ENCODE data around the gene FOXN4.

FOXN4 gene

GRCh38 chr12:109301643-109302168 lies 7.4 kb downstream of the FOXN4 start:
- H3K4ac ChIP-seq (ENCODE audit: low read length), result no peak overlapping the region
- peaks cover 0 to 1% of the 10 kb centered on the region in 2 donors for H3K9me3 ChIP-seq (replicated peaks in 1 of 2; ENCODE audit: control insufficient read depth in 2 of 2, insufficient read depth in 1 of 2, low read depth in 1 of 2, low read length in 2 of 2)
- H3K27ac ChIP-seq (replicated peaks; ENCODE audit: low read length), result no peak overlapping the region
- no peak for DNase-seq (ENCODE audit: low spot score)
- no peak overlapping the region for H3K14ac ChIP-seq (ENCODE audit: low read length)
- H3K18ac ChIP-seq (ENCODE audit: low read length), result no peak overlapping the region
- no peak overlapping the region for H4K91ac ChIP-seq (ENCODE audit: low read depth, low read length, poor library complexity)
- no peak overlapping the region for H3K4me3 ChIP-seq (ENCODE audit: low read length in 2 of 2)
- no peak overlapping the region for H2BK12ac ChIP-seq (ENCODE audit: low read length)
- no peak overlapping the region for H2AK5ac ChIP-seq (ENCODE audit: low read depth, low read length)
- H4K8ac ChIP-seq (ENCODE audit: low read depth, low read length), result no peak overlapping the region
- no peak overlapping the region for H2BK15ac ChIP-seq (ENCODE audit: low read length)
- H2AFZ ChIP-seq (ENCODE audit: low read length), result no peak overlapping the region
- H3K4me1 ChIP-seq (ENCODE audit: control insufficient read depth in 2 of 2, insufficient read depth in 1 of 2, low read depth in 1 of 2, low read length in 2 of 2), result peaks cover 0 to 4% of the 10 kb centered on the region in 2 donors
- H3K4me2 ChIP-seq (ENCODE audit: insufficient read depth, low read length, poor library complexity, severe bottlenecking), result no peak overlapping the region
- no CpG with 5 or more reads among the region's 3 CpGs for WGBS, 2 donors (ENCODE audit: extremely low coverage in 2 of 2, insufficient read length in 2 of 2, insufficient replicate concordance in 1 of 2)
- no peaks in the 10 kb centered on the region for H3K79me1 ChIP-seq (ENCODE audit: low read depth, low read length)
- peaks cover 0 to 50% (median 3%) of the 10 kb centered on the region in 3 experiments for H3K27me3 ChIP-seq (ENCODE audit: control insufficient read depth in 3 of 3, insufficient read depth in 3 of 3, low read depth in 1 of 3, low read length in 3 of 3)
- no peak overlapping the region for H2BK5ac ChIP-seq (ENCODE audit: low read length)
- H2BK120ac ChIP-seq (ENCODE audit: low read depth, low read length), result no peak overlapping the region
- no peak overlapping the region for H3K23ac ChIP-seq (ENCODE audit: low read depth, low read length, poor library complexity)
- no peak overlapping the region for H3K9ac ChIP-seq (ENCODE audit: low read depth, low read length, poor library complexity)
- H3K36me3 ChIP-seq (replicated peaks in 1 of 2; ENCODE audit: control insufficient read depth in 2 of 2, insufficient read depth in 2 of 2, low read length in 2 of 2), result no peaks in the 10 kb centered on the region

DNA sequence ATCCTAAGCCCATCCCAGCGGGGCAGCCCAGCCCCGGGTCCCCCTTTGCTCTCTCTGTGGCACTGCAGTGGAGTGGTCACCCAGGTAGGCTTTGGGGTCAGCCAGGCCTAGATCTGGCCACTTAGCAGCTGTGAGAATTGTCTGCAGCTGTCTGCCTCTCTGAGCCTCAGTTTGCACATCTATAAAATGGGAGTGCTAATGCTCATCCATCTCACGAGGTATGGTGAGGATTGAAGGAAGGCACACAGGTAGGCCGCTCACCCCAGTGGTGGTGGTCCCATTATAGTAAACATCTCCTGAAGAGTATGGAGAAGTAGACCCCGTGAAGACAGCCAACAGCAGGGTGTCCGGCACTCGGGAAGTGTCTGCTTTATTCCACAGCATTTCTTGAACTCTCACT lies 9.2 kb downstream of the FOXN4 start:
- DNase-seq (ENCODE audit: low spot score), result no peak
- no peak overlapping the region for H2AFZ ChIP-seq (ENCODE audit: low read length)
- no peak overlapping the region for H2AK5ac ChIP-seq (ENCODE audit: low read depth, low read length)
- H2BK5ac ChIP-seq (ENCODE audit: low read length), result no peak overlapping the region
- H3K9me3 ChIP-seq (replicated peaks in 1 of 2; ENCODE audit: control insufficient read depth in 2 of 2, insufficient read depth in 1 of 2, low read depth in 1 of 2, low read length in 2 of 2), result peaks cover 0 to 1% of the 10 kb centered on the region in 2 donors
- peaks cover 0 to 4% of the 10 kb centered on the region in 2 donors for H3K4me1 ChIP-seq (ENCODE audit: control insufficient read depth in 2 of 2, insufficient read depth in 1 of 2, low read depth in 1 of 2, low read length in 2 of 2)
- no CpG with 5 or more reads among the region's 7 CpGs for WGBS, 2 donors (ENCODE audit: extremely low coverage in 2 of 2, insufficient read length in 2 of 2, insufficient replicate concordance in 1 of 2)
- H3K36me3 ChIP-seq (replicated peaks in 1 of 2; ENCODE audit: control insufficient read depth in 2 of 2, insufficient read depth in 2 of 2, low read length in 2 of 2), result no peaks in the 10 kb centered on the region
- H3K79me1 ChIP-seq (ENCODE audit: low read depth, low read length), result no peaks in the 10 kb centered on the region
- H3K4me2 ChIP-seq (ENCODE audit: insufficient read depth, low read length, poor library complexity, severe bottlenecking), result no peak overlapping the region
- no peak overlapping the region for H3K9ac ChIP-seq (ENCODE audit: low read depth, low read length, poor library complexity)
- H4K8ac ChIP-seq (ENCODE audit: low read depth, low read length), result no peak overlapping the region
- H3K23ac ChIP-seq (ENCODE audit: low read depth, low read length, poor library complexity), result no peak overlapping the region
- H3K4me3 ChIP-seq (ENCODE audit: low read length in 2 of 2), result no peak overlapping the region
- H3K27me3 ChIP-seq (ENCODE audit: control insufficient read depth in 3 of 3, insufficient read depth in 3 of 3, low read depth in 1 of 3, low read length in 3 of 3), result peaks cover 0 to 33% (median 0%) of the 10 kb centered on the region in 3 experiments
- H2BK12ac ChIP-seq (ENCODE audit: low read length), result no peak overlapping the region
- no peak overlapping the region for H2BK15ac ChIP-seq (ENCODE audit: low read length)
- no peak overlapping the region for H4K91ac ChIP-seq (ENCODE audit: low read depth, low read length, poor library complexity)
- H3K4ac ChIP-seq (ENCODE audit: low read length), result no peak overlapping the region
- H3K18ac ChIP-seq (ENCODE audit: low read length), result no peak overlapping the region
- H3K14ac ChIP-seq (ENCODE audit: low read length), result no peak overlapping the region
- H3K27ac ChIP-seq (replicated peaks; ENCODE audit: low read length), result no peak overlapping the region
- H2BK120ac ChIP-seq (ENCODE audit: low read depth, low read length), result no peak overlapping the region

DNA sequence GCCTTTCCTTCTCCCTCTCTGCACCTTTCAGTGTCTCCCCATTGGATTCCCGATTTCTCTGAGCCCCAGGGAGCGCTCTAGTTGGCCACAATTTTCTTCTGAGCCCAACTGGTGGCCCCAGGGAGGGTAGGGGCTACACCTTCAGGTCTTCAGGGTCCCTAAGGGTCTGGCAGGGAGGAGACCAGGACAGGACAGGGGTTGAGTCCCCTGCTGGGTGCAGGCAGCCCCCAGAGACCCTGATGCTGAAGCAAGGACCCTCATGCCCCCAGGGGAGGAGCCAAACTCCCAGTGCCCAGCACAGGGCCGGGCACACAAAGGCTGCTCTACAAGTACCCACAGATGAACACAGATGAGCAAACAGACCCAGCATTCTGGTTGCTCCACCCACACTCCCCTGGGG lies 12.7 kb downstream of the FOXN4 start:
- Histone ChIP-seq H2BK5ac (ENCODE audit: low read length) (peak overlapping the region; percentile 42), H3K18ac (ENCODE audit: low read length) (peak overlapping the region; percentile 38), H2BK12ac (ENCODE audit: low read length) (no peak overlapping the region), H3K79me1 (ENCODE audit: low read depth, low read length) (no peaks in the 10 kb centered on the region), H3K14ac (ENCODE audit: low read length) (no peak overlapping the region), H3K9ac (ENCODE audit: low read depth, low read length, poor library complexity) (no peak overlapping the region), H2BK120ac (ENCODE audit: low read depth, low read length) (no peak overlapping the region), H3K4me2 (ENCODE audit: insufficient read depth, low read length, poor library complexity, severe bottlenecking) (no peak overlapping the region), H3K27me3 (ENCODE audit: control insufficient read depth in 3 of 3, insufficient read depth in 3 of 3, low read depth in 1 of 3, low read length in 3 of 3) (peaks cover 0 to 5% (median 0%) of the 10 kb centered on the region in 3 experiments), H2AK5ac (ENCODE audit: low read depth, low read length) (no peak overlapping the region), H3K36me3 (replicated peaks in 1 of 2; ENCODE audit: control insufficient read depth in 2 of 2, insufficient read depth in 2 of 2, low read length in 2 of 2) (no peaks in the 10 kb centered on the region), H2AFZ (ENCODE audit: low read length) (no peak overlapping the region), H3K4me1 (ENCODE audit: control insufficient read depth in 2 of 2, insufficient read depth in 1 of 2, low read depth in 1 of 2, low read length in 2 of 2) (peaks cover 4 to 11% of the 10 kb centered on the region in 2 donors), H2BK15ac (ENCODE audit: low read length) (peak overlapping the region; percentile 63), H3K4me3 (ENCODE audit: low read length in 2 of 2) (no peak overlapping the region), H4K91ac (ENCODE audit: low read depth, low read length, poor library complexity) (no peak overlapping the region), H3K27ac (replicated peaks; ENCODE audit: low read length) (no peak overlapping the region), H3K23ac (ENCODE audit: low read depth, low read length, poor library complexity) (no peak overlapping the region), H3K9me3 (replicated peaks in 1 of 2; ENCODE audit: control insufficient read depth in 2 of 2, insufficient read depth in 1 of 2, low read depth in 1 of 2, low read length in 2 of 2) (peaks cover 0 to 1% of the 10 kb centered on the region in 2 donors), H3K4ac (ENCODE audit: low read length) (no peak overlapping the region), H4K8ac (ENCODE audit: low read depth, low read length) (no peak overlapping the region)
- no CpG with 5 or more reads among the region's 3 CpGs for WGBS, 2 donors (ENCODE audit: extremely low coverage in 2 of 2, insufficient read length in 2 of 2, insufficient replicate concordance in 1 of 2)
- DNase-seq (ENCODE audit: low spot score), result no peak

DNA sequence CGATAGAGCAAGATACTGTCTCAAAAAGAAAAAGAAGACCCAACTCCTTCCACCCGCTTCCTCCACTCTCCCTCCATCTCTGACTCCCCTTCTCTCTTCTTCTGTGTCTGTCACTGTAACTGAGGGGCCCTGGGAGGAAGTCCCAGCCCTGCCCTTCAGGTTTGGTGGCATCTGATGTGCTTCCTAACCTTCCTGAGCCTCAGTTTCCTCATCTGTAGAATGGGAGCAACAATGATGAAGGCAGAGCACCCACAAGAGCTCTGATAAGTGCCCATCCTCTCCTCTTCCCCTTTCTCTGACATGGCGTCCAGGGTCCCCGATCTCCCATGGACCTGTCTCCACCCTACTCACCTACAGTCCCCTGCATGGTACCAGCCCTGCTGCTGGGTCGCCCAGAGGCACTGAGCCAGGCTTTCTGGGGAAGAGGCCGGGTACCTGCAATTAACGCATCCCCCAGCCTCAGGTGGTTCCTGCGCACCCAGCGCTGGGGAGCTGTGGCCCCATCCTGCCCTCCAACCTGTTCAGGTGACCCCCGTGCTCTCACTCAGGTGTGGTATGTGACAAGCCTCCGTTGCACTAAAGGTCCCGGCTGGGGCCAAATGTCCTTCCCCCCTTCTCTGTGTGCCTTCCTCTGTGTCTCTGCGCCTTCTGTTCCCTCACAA lies 13.2 kb downstream of the FOXN4 start:
- Histone ChIP-seq H3K18ac (ENCODE audit: low read length) (peak overlapping the region; percentile 0), H3K9ac (ENCODE audit: low read depth, low read length, poor library complexity) (no peak overlapping the region), H3K4me3 (ENCODE audit: low read length in 2 of 2) (no peak overlapping the region), H3K14ac (ENCODE audit: low read length) (no peak overlapping the region), H2AFZ (ENCODE audit: low read length) (no peak overlapping the region), H3K27me3 (ENCODE audit: control insufficient read depth in 3 of 3, insufficient read depth in 3 of 3, low read depth in 1 of 3, low read length in 3 of 3) (peaks cover 0 to 5% (median 0%) of the 10 kb centered on the region in 3 experiments), H3K4me2 (ENCODE audit: insufficient read depth, low read length, poor library complexity, severe bottlenecking) (no peak overlapping the region), H3K4ac (ENCODE audit: low read length) (no peak overlapping the region), H2BK15ac (ENCODE audit: low read length) (peak overlapping the region; percentile 63), H3K27ac (replicated peaks; ENCODE audit: low read length) (no peak overlapping the region), H2BK12ac (ENCODE audit: low read length) (no peak overlapping the region), H3K79me1 (ENCODE audit: low read depth, low read length) (no peaks in the 10 kb centered on the region), H3K9me3 (replicated peaks in 1 of 2; ENCODE audit: control insufficient read depth in 2 of 2, insufficient read depth in 1 of 2, low read depth in 1 of 2, low read length in 2 of 2) (peaks cover 0 to 1% of the 10 kb centered on the region in 2 donors), H3K36me3 (replicated peaks in 1 of 2; ENCODE audit: control insufficient read depth in 2 of 2, insufficient read depth in 2 of 2, low read length in 2 of 2) (no peaks in the 10 kb centered on the region), H3K4me1 (ENCODE audit: control insufficient read depth in 2 of 2, insufficient read depth in 1 of 2, low read depth in 1 of 2, low read length in 2 of 2) (peaks cover 8 to 14% of the 10 kb centered on the region in 2 donors), H3K23ac (ENCODE audit: low read depth, low read length, poor library complexity) (no peak overlapping the region), H4K8ac (ENCODE audit: low read depth, low read length) (no peak overlapping the region), H2BK120ac (ENCODE audit: low read depth, low read length) (no peak overlapping the region), H4K91ac (ENCODE audit: low read depth, low read length, poor library complexity) (no peak overlapping the region), H2BK5ac (ENCODE audit: low read length) (peak overlapping the region; percentile 42), H2AK5ac (ENCODE audit: low read depth, low read length) (peak overlapping the region; percentile 74)
- DNase-seq (ENCODE audit: low spot score), result no peak
- no CpG with 5 or more reads among the region's 13 CpGs for WGBS, 2 donors (ENCODE audit: extremely low coverage in 2 of 2, insufficient read length in 2 of 2, insufficient replicate concordance in 1 of 2)

Measured in neuronal stem cell (in vitro differentiated cells).